Vagina (tissue), 2 donors: Measurements from ENCODE around the gene MTCL1. TPM values are rescaled to one million over a fixed set of nuclear protein-coding genes. Genes with fewer than 3 reads are reported as not detected.
A peak's percentile ranks its signal among the peaks of the same experiment; 100 is the strongest.

Experiments
- DNase-seq, 2 donors: peaks; one replicate each; pipeline ENCODE4 v3.0.0-alpha.2; 2017; ENCODE audit errors: extremely low spot score in 2 of 2
- H3K27ac ChIP-seq: fragments of 200-600 bp; sonication (generic); one replicate; pipeline ENCODE4 v1.5.1; 2019
- H3K27me3 ChIP-seq: fragments of 200-600 bp; sonication (generic); one replicate; pipeline ENCODE4 v1.5.1; 2019
- H3K36me3 ChIP-seq, 2 donors: fragments of 200-600 bp; sonication (generic); one replicate each; pipeline ENCODE4 v1.5.1; 2017 to 2019
- H3K4me1 ChIP-seq: fragments of 200-600 bp; sonication (generic); one replicate; pipeline ENCODE4 v1.5.1; 2019
- H3K4me3 ChIP-seq, 2 donors: fragments of 200-600 bp; sonication (generic); 1 replicate in 1 of 2; 2 replicates in 1 of 2; pipeline ENCODE4 v1.5.1; 2016 to 2019
- H3K9me3 ChIP-seq: fragments of 200-600 bp; sonication (generic); one replicate; pipeline ENCODE4 v1.5.1; 2019
- CTCF ChIP-seq, 3 experiments: fragments of 450-650 bp in 2 of 3; fragments of 200-600 bp in 1 of 3; sonication (generic) in 1 of 3; IDR thresholded peaks; one replicate each; pipeline ENCODE4 v1.5.1; 2017 to 2019; ENCODE audit warnings: antibody characterized with exemption in 3 of 3, mild to moderate bottlenecking in 2 of 3, moderate library complexity in 2 of 3
- POLR2A ChIP-seq, 2 donors: fragments of 450-650 bp; IDR thresholded peaks; one replicate each; pipeline ENCODE4 v1.6.1; 2017; ENCODE audit warnings: antibody characterized with exemption in 2 of 2, mild to moderate bottlenecking in 2 of 2, moderate library complexity in 2 of 2
- POLR2AphosphoS5 ChIP-seq, 2 donors: sonication (generic); formaldehyde crosslinking; IDR thresholded peaks; one replicate each; pipeline ENCODE4 v1.9.0; 2017; ENCODE audit warnings: antibody characterized with exemption in 2 of 2, mild to moderate bottlenecking in 2 of 2, low read depth in 1 of 2; ENCODE audit not compliant: insufficient read depth in 1 of 2
- intact Hi-C: fragments of 100-400 bp; cut with DNase I; formaldehyde crosslinking; loops from one replicate; pipeline ENCODE4 v1.15.1; 2023
- total RNA-seq: library from RNA; depleted of rRNA; stranded (reverse); fragments of >200 nt; gene quantifications from one replicate; pipeline ENCODE4 v1.2.3, GENCODE V29; 2016

The MTCL1 gene
- total RNA-seq, 1 donor from 2014 or later: 23.6 TPM

DNA sequence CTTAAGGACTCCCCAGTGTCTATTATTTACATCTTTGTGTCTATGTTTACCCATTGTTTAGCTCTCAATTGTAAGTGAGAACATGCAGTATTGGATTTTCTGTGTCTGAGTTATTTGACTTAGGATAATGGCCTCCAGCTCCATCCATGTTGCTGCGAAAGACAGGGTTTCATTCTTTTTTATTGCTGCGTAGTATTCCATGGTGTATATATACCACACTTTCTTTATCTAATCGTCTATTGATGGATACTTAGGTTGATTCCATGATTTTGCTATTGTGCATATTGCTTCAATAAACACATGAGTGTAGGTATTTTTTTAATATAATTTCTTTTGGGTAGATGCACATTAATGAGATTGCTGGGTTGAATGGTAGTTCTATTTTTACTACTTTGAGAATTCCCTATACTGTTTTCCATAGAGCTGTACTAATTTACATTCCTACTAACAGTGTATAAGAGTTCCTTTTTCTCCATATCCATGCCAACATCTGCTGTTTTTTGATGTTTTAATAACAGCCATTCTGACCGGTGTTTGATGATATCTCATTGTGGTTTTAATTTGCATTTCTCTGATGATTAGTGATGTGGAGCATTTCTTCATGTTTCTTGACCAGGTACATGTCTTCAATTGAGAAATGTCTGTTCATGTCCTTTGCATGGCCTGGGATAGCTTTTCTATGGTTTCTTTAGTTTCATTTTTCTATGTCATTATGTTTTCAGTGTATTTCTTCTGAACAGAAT is 21.8 kb downstream of the MTCL1 start:
- intact Hi-C loops: no loop called here
- H3K4me3 ChIP-seq: no peak overlapping the region
- H3K4me1 ChIP-seq: peaks cover 5% of the 10 kb centered on the region
- no peaks in the 10 kb centered on the region for H3K36me3 ChIP-seq
- no peak for DNase-seq
- no peak for TF ChIP-seq CTCF (IDR thresholded peaks at IDR 0.05)
- TF ChIP-seq POLR2AphosphoS5 (IDR thresholded peaks at IDR 0.05; ENCODE audit: insufficient read depth in 1 of 2, low read depth in 1 of 2): no peak
- no peak for TF ChIP-seq POLR2A (IDR thresholded peaks at IDR 0.05)
- no peak overlapping the region for H3K27ac ChIP-seq
- no peaks in the 10 kb centered on the region for H3K9me3 ChIP-seq
- H3K27me3 ChIP-seq: no peaks in the 10 kb centered on the region

GRCh38 chr18:8730080-8730827 is 24.9 kb downstream of the MTCL1 start:
- Histone ChIP-seq H3K4me1 (peaks cover 5% of the 10 kb centered on the region), H3K27me3 (no peaks in the 10 kb centered on the region), H3K36me3 (no peaks in the 10 kb centered on the region), H3K27ac (no peak overlapping the region), H3K4me3 (no peak overlapping the region), H3K9me3 (no peaks in the 10 kb centered on the region)
- no peak for TF ChIP-seq CTCF (IDR thresholded peaks at IDR 0.05)
- TF ChIP-seq POLR2A (IDR thresholded peaks at IDR 0.05): no peak
- TF ChIP-seq POLR2AphosphoS5 (IDR thresholded peaks at IDR 0.05; ENCODE audit: insufficient read depth in 1 of 2, low read depth in 1 of 2): peak in 1 of 2 donors; percentile 47
- DNase-seq: peak in 1 of 2 donors; percentile 52
- intact Hi-C loops: no loop called here

DNA sequence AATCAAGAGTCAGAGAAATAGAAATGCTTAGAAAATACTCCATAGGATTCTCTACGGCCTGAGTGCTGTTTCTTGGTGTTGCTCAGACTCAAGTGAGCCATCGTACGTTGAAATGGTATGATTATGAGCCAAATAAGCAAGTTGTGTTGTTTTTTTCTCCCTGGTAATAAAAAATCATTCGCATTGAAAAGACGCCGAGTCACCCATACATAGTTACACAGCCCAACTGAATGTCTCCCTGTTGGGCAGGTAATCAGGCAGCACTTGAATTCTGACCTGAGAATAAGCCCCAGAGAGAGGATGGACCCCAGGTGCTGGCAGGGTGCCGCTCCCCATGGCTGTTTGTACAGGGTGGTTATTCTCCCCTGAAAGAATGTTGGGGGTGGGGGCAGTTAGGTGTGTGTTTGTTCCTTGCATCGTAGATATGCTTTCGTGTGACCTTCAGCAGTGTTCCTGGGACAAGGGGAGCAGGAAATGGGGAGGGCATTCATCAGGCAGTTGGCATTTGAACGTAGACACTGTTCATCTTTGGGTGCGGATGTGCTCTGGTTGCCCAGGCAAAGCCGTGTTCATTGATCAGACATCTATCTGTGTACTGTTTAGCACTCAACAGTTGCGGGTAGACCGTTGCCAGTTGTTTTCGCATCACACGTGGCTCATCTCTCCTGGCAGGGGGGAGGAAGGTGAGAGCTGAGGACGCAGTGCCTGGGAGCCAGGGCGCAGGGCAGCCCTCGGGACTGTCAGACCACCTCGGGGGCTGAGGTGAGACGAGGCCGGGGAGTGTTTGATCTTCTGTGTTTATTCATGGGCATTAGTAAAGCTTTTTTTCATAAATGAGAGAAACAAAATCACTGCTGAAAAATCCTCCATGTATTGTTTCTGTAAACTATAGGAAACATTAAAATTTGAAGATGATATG is 27.3 kb downstream of the MTCL1 start:
- intact Hi-C loops: no loop called here
- no peak for TF ChIP-seq POLR2A (IDR thresholded peaks at IDR 0.05)
- no peak for TF ChIP-seq POLR2AphosphoS5 (IDR thresholded peaks at IDR 0.05; ENCODE audit: insufficient read depth in 1 of 2, low read depth in 1 of 2)
- no peak for TF ChIP-seq CTCF (IDR thresholded peaks at IDR 0.05)
- no peak for DNase-seq
- Histone ChIP-seq H3K27ac (no peak overlapping the region), H3K4me3 (no peak overlapping the region), H3K9me3 (no peaks in the 10 kb centered on the region), H3K27me3 (no peaks in the 10 kb centered on the region), H3K36me3 (no peaks in the 10 kb centered on the region), H3K4me1 (peaks cover 5% of the 10 kb centered on the region)

- Histone ChIP-seq H3K36me3 (no peaks in the 10 kb centered on the region), H3K4me3 (no peak overlapping the region), H3K27me3 (no peaks in the 10 kb centered on the region), H3K4me1 (peaks cover 5% of the 10 kb centered on the region), H3K27ac (no peak overlapping the region), H3K9me3 (no peaks in the 10 kb centered on the region)
- TF ChIP-seq POLR2AphosphoS5 (IDR thresholded peaks at IDR 0.05; ENCODE audit: insufficient read depth in 1 of 2, low read depth in 1 of 2) (no peak), POLR2A (IDR thresholded peaks at IDR 0.05) (no peak), CTCF (IDR thresholded peaks at IDR 0.05) (no peak)
- intact Hi-C loops: no loop called here
- DNase-seq: no peak
Observed at GRCh38 chr18:8734496-8734895, 29.1 kb downstream of the MTCL1 start.
